GM21528 (cell line): Measurements from ENCODE around the gene MRPL3.

Source experiments
- ATAC-seq: cut with Tn5 transposase; IDR thresholded peaks from one replicate; pipeline ENCODE4 v1.9.1; 2021; ENCODE audit warnings: mild to moderate bottlenecking, moderate library complexity; ENCODE audit not compliant: unreplicated experiment, low FRiP score

Gene MRPL3

DNA sequence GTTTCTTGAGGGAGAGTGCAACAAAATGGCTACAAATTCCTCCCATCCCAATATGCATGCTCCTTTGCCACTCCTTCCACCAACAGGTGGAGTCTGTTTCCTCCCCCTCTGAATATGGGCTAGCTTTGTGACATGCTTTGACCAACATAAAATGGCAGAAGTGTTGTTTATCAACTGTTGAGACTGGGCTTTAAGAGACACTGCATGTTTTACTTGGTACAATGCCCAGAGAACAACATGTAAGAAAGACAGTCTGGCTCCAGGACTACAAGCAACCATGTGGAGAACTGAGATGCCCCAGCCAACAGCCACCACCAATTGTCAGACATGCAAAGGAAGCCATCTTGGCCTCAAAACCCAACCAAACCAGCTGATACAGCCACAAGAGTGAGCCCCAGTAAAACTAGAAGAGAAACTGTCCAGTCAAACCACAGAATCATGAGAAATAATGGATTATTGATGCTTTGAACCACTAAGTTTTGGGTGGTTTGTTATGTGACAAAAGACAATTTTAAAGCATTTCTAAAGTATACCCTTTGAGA lies 80.7 kb downstream of the MRPL3 start:
- no peak for ATAC-seq

GRCh38 chr3:131421301-131421700 lies 81.5 kb downstream of the MRPL3 start:
- ATAC-seq, result no peak

GRCh38 chr3:131417751-131418150 lies 85.0 kb downstream of the MRPL3 start:
- ATAC-seq, result no peak
